Mesendoderm (in vitro differentiated cells): ENCODE data around the gene CGRRF1.

Experiments used
- DNase-seq: peaks from one replicate; pipeline ENCODE4 v3.0.0; 2013
- H2AK5ac ChIP-seq: 2 replicates; pipeline ENCODE4 v1.6.1; 2013; ENCODE audit warnings: low read length, inconsistent platforms
- H2BK120ac ChIP-seq: 2 replicates; pipeline ENCODE4 v1.6.1; 2013; ENCODE audit warnings: low read depth, mild to moderate bottlenecking, low read length, moderate library complexity, mixed read lengths
- H2BK15ac ChIP-seq: replicated peaks from 2 replicates; pipeline ENCODE4 v1.6.1; 2013; ENCODE audit warnings: low read depth, mild to moderate bottlenecking, moderate library complexity
- H2BK5ac ChIP-seq: 2 replicates; pipeline ENCODE4 v1.6.1; 2013; ENCODE audit warnings: low read length, inconsistent platforms
- H3K18ac ChIP-seq: 2 replicates; pipeline ENCODE4 v1.6.1; 2013; ENCODE audit warnings: mild to moderate bottlenecking, low read length, mixed read lengths
- H3K23ac ChIP-seq: one replicate; pipeline ENCODE4 v1.6.1; 2013; ENCODE audit warnings: low read length
- H3K27ac ChIP-seq: 2 replicates; pipeline ENCODE4 v1.5.1; 2013; ENCODE audit warnings: low read depth, mild to moderate bottlenecking, inconsistent platforms, low read length, moderate library complexity
- H3K27me3 ChIP-seq: 2 replicates; pipeline ENCODE4 v1.6.1; 2013; ENCODE audit warnings: low read length, control low read depth, mild to moderate bottlenecking, inconsistent platforms; ENCODE audit not compliant: insufficient read depth, poor library complexity
- H3K36me3 ChIP-seq: 2 replicates; pipeline ENCODE4 v1.6.1; 2013; ENCODE audit warnings: low read length, inconsistent platforms; ENCODE audit not compliant: control insufficient read depth, insufficient read depth
- H3K4ac ChIP-seq: one replicate; pipeline ENCODE4 v1.6.1; 2013; ENCODE audit warnings: low read depth, mild to moderate bottlenecking, low read length, moderate library complexity
- H3K4me1 ChIP-seq: 2 replicates; pipeline ENCODE4 v1.6.1; 2013; ENCODE audit warnings: low read depth, low read length, inconsistent platforms; ENCODE audit not compliant: control insufficient read depth
- H3K4me2 ChIP-seq: 2 replicates; pipeline ENCODE4 v1.6.1; 2013; ENCODE audit warnings: low read length
- H3K4me3 ChIP-seq: 2 replicates; pipeline ENCODE4 v1.5.1; 2013; ENCODE audit warnings: mild to moderate bottlenecking, low read length
- H3K56ac ChIP-seq: one replicate; pipeline ENCODE4 v1.6.1; 2013; ENCODE audit warnings: low read length
- H3K79me1 ChIP-seq: 2 replicates; pipeline ENCODE4 v1.6.1; 2013; ENCODE audit warnings: low read length, inconsistent platforms
- H3K79me2 ChIP-seq: 2 replicates; pipeline ENCODE4 v1.6.1; 2013; ENCODE audit warnings: mild to moderate bottlenecking, low read length; ENCODE audit not compliant: control insufficient read depth, insufficient read depth
- H3K9ac ChIP-seq: 2 replicates; pipeline ENCODE4 v1.6.1; 2013; ENCODE audit warnings: low read length, inconsistent platforms
- H4K5ac ChIP-seq: one replicate; pipeline ENCODE4 v1.6.1; 2013; ENCODE audit warnings: low read length
- H4K8ac ChIP-seq: one replicate; pipeline ENCODE4 v1.6.1; 2013; ENCODE audit warnings: low read depth, mild to moderate bottlenecking, control low read depth, low read length, moderate library complexity
- WGBS: extraction: QIAGEN DNeasy Blood & Tissue Kit; methylation state at CpG from one replicate; pipeline ENCODE4 v1.1.7; 2013; ENCODE audit warnings: low lambda C conversion rate, missing lambda C conversion rate; ENCODE audit not compliant: insufficient coverage; ENCODE audit errors: extremely low coverage; 5-methylcytosine and 5-hydroxymethylcytosine counted together

The CGRRF1 gene

GRCh38 chr14:54556535-54556934 is 46.8 kb downstream of the CGRRF1 start:
- H3K4me3 ChIP-seq, result no peak overlapping the region
- no CpG with 5 or more reads among the region's 9 CpGs for WGBS
- no peak overlapping the region for H3K27ac ChIP-seq
- H4K8ac ChIP-seq, result no peak overlapping the region
- no peaks in the 10 kb centered on the region for H3K79me1 ChIP-seq
- H3K23ac ChIP-seq, result no peak overlapping the region
- H3K9ac ChIP-seq, result no peak overlapping the region
- no peak overlapping the region for H3K18ac ChIP-seq
- H4K5ac ChIP-seq, result no peak overlapping the region
- H3K79me2 ChIP-seq, result no peaks in the 10 kb centered on the region
- no peaks in the 10 kb centered on the region for H3K4me1 ChIP-seq
- no peak overlapping the region for H2BK5ac ChIP-seq
- no peak overlapping the region for H2BK15ac ChIP-seq
- peak; percentile 73 for DNase-seq
- no peak overlapping the region for H3K4me2 ChIP-seq
- no peaks in the 10 kb centered on the region for H3K27me3 ChIP-seq
- peak overlapping the region; percentile 85 for H3K4ac ChIP-seq
- no peaks in the 10 kb centered on the region for H3K36me3 ChIP-seq
- H2AK5ac ChIP-seq, result no peak overlapping the region
- peak overlapping the region; percentile 19 for H2BK120ac ChIP-seq
- H3K56ac ChIP-seq, result peak overlapping the region; percentile 1

DNA sequence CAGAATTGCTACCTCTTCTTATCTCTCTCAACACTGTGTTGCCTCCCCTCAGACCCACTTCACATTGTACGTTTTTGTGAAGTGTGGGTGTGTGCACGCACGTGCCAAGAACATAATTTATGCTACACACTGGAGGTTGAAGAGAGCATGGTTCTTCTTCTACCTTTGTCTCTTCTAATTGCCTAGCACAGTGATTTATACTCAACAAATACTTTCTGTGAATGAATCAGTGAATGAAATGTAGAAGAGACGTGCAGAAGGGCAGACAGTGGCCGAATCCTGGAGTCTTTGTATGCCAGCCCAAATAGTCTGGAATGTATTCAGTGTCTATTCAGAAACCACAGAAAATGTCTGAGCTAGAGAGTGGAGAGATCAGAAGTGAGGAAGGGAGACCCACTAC is 52.6 kb downstream of the CGRRF1 start:
- no peaks in the 10 kb centered on the region for H3K4me1 ChIP-seq
- H2AK5ac ChIP-seq, result no peak overlapping the region
- no peak overlapping the region for H2BK5ac ChIP-seq
- no peak overlapping the region for H3K27ac ChIP-seq
- H3K79me1 ChIP-seq, result no peaks in the 10 kb centered on the region
- DNase-seq, result no peak
- H2BK15ac ChIP-seq, result no peak overlapping the region
- WGBS, result no CpG with 5 or more reads among the region's 5 CpGs
- no peak overlapping the region for H2BK120ac ChIP-seq
- no peak overlapping the region for H4K8ac ChIP-seq
- H3K9ac ChIP-seq, result no peak overlapping the region
- no peak overlapping the region for H4K5ac ChIP-seq
- no peaks in the 10 kb centered on the region for H3K27me3 ChIP-seq
- no peak overlapping the region for H3K4me3 ChIP-seq
- H3K23ac ChIP-seq, result no peak overlapping the region
- H3K36me3 ChIP-seq, result no peaks in the 10 kb centered on the region
- H3K79me2 ChIP-seq, result no peaks in the 10 kb centered on the region
- no peak overlapping the region for H3K4me2 ChIP-seq
- H3K18ac ChIP-seq, result no peak overlapping the region
- H3K4ac ChIP-seq, result no peak overlapping the region
- no peak overlapping the region for H3K56ac ChIP-seq

GRCh38 chr14:54564071-54564867 is 54.6 kb downstream of the CGRRF1 start:
- H3K79me1 ChIP-seq, result peaks cover 1% of the 10 kb centered on the region
- no peak overlapping the region for H3K23ac ChIP-seq
- no peak overlapping the region for H3K4me3 ChIP-seq
- no peak overlapping the region for H4K8ac ChIP-seq
- no peaks in the 10 kb centered on the region for H3K36me3 ChIP-seq
- DNase-seq, result peak; percentile 33
- no peak overlapping the region for H3K4ac ChIP-seq
- H3K18ac ChIP-seq, result no peak overlapping the region
- no peak overlapping the region for H2BK120ac ChIP-seq
- no peaks in the 10 kb centered on the region for H3K27me3 ChIP-seq
- H2BK15ac ChIP-seq, result no peak overlapping the region
- H3K79me2 ChIP-seq, result peaks cover 6% of the 10 kb centered on the region
- no peak overlapping the region for H4K5ac ChIP-seq
- peak overlapping the region; percentile 81 for H3K4me2 ChIP-seq
- peak overlapping the region; percentile 52 for H3K56ac ChIP-seq
- H3K27ac ChIP-seq, result no peak overlapping the region
- H2BK5ac ChIP-seq, result no peak overlapping the region
- peaks cover 4% of the 10 kb centered on the region for H3K4me1 ChIP-seq
- peak overlapping the region; percentile 72 for H3K9ac ChIP-seq
- no CpG with 5 or more reads among the region's 9 CpGs for WGBS
- no peak overlapping the region for H2AK5ac ChIP-seq

GRCh38 chr14:54564868-54565784 is 55.4 kb downstream of the CGRRF1 start:
- H2BK120ac ChIP-seq, result peak overlapping the region; percentile 8
- peak overlapping the region; percentile 7 for H2BK15ac ChIP-seq
- H3K18ac ChIP-seq, result peak overlapping the region; percentile 77
- peak; percentile 91 for DNase-seq
- peak overlapping the region; percentile 2 for H3K4ac ChIP-seq
- H3K79me1 ChIP-seq, result peaks cover 1% of the 10 kb centered on the region
- H3K27me3 ChIP-seq, result no peaks in the 10 kb centered on the region
- H3K36me3 ChIP-seq, result no peaks in the 10 kb centered on the region
- H3K79me2 ChIP-seq, result peaks cover 10% of the 10 kb centered on the region
- no CpG with 5 or more reads among the region's 69 CpGs for WGBS
- no peak overlapping the region for H4K8ac ChIP-seq
- peak overlapping the region; percentile 85 for H3K56ac ChIP-seq
- peak overlapping the region; percentile 39 for H3K4me3 ChIP-seq
- peaks cover 4% of the 10 kb centered on the region for H3K4me1 ChIP-seq
- H3K9ac ChIP-seq, result peak overlapping the region; percentile 72
- H4K5ac ChIP-seq, result no peak overlapping the region
- H3K23ac ChIP-seq, result no peak overlapping the region
- H3K4me2 ChIP-seq, result peak overlapping the region; percentile 81
- H3K27ac ChIP-seq, result peak overlapping the region; percentile 63
- no peak overlapping the region for H2BK5ac ChIP-seq
- H2AK5ac ChIP-seq, result no peak overlapping the region

- no CpG with 5 or more reads among the region's 73 CpGs for WGBS
- peak overlapping the region; percentile 7 for H2BK15ac ChIP-seq
- peak; percentile 94 for DNase-seq
- peak overlapping the region; percentile 72 for H3K9ac ChIP-seq
- peak overlapping the region; percentile 87 for H3K56ac ChIP-seq
- H3K27me3 ChIP-seq, result no peaks in the 10 kb centered on the region
- no peaks in the 10 kb centered on the region for H3K36me3 ChIP-seq
- H4K8ac ChIP-seq, result no peak overlapping the region
- H2AK5ac ChIP-seq, result no peak overlapping the region
- H3K4me2 ChIP-seq, result peak overlapping the region; percentile 81
- H3K79me1 ChIP-seq, result peaks cover 1% of the 10 kb centered on the region
- peak overlapping the region; percentile 77 for H3K18ac ChIP-seq
- H3K4ac ChIP-seq, result peak overlapping the region; percentile 98
- no peak overlapping the region for H4K5ac ChIP-seq
- H3K79me2 ChIP-seq, result peaks cover 12% of the 10 kb centered on the region
- H3K4me3 ChIP-seq, result peak overlapping the region; percentile 53
- H3K4me1 ChIP-seq, result peaks cover 4% of the 10 kb centered on the region
- peak overlapping the region; percentile 90 for H3K27ac ChIP-seq
- no peak overlapping the region for H2BK5ac ChIP-seq
- H3K23ac ChIP-seq, result no peak overlapping the region
- peak overlapping the region; percentile 74 for H2BK120ac ChIP-seq
Measured at GRCh38 chr14:54565785-54566409, 56.2 kb downstream of the CGRRF1 start.
